Measurements from ENCODE around the gene DOCK3. TPM values are rescaled to one million over a fixed set of nuclear protein-coding genes. Genes with fewer than 3 reads are reported as not detected.

The DOCK3 gene
- total and polyA plus RNA-seq, 2 donors (not counting 3 experiments of a cell fraction or from before 2014, with no cell fraction given), result 0.08 to 0.13 TPM

DNA sequence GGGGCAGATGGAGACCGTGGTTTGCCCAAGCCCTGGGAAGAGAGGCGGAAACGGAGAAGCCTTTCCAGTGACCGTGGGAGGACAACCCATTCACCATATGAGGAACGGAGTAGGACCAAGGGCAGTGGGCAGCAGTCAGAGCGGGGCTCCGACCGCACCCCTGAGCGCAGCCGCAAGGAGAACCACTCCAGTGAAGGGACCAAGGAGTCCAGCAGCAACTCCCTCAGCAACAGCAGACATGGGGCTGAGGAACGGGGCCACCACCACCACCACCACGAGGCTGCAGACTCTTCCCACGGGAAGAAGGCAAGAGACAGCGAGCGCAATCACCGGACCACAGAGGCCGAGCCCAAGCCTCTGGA lies 718.4 kb downstream of the DOCK3 start:
- dilution Hi-C loops (cut with MboI; ENCODE audit: extremely low pct_ligation_motif_present, low sequenced_read_pairs), result no loop called here
- Histone ChIP-seq H4K20me1 (replicated peaks; ENCODE audit: control insufficient read depth, extremely low read depth, insufficient read depth, low read length) (no peaks in the 10 kb centered on the region), H3K9me1 (replicated peaks; ENCODE audit: control insufficient read depth, extremely low read depth, insufficient read depth, low read length) (no peaks in the 10 kb centered on the region), H3K9ac (replicated peaks; ENCODE audit: extremely low read depth, insufficient read depth, low read length) (no peak overlapping the region), H3K4me3 (replicated peaks in 1 of 3; ENCODE audit: insufficient read depth in 1 of 3, low read depth in 1 of 3, low read length in 3 of 3) (no peak overlapping the region), H3K4me2 (ENCODE audit: insufficient read depth, low read length) (peak overlapping the region; percentile 6), H3K36me3 (ENCODE audit: control insufficient read depth in 2 of 2, extremely low read depth in 1 of 2, insufficient read depth in 2 of 2, low read length in 2 of 2) (peaks cover 28 to 39% of the 10 kb centered on the region in 2 experiments), H3K27me3 (ENCODE audit: control insufficient read depth in 2 of 2, insufficient read depth in 2 of 2, low read length in 2 of 2) (no peaks in the 10 kb centered on the region), H3K4me1 (ENCODE audit: control insufficient read depth, extremely low read depth, insufficient read depth, low read length) (peaks cover 37% of the 10 kb centered on the region), H2AFZ (ENCODE audit: low read depth, low read length) (no peak overlapping the region), H3K9me3 (replicated peaks; ENCODE audit: control insufficient read depth, insufficient read depth, low read length) (no peaks in the 10 kb centered on the region), H3K79me2 (ENCODE audit: control insufficient read depth, insufficient read depth, low read length) (peaks cover 65% of the 10 kb centered on the region), H3K27ac (ENCODE audit: insufficient read depth, low read depth, low read length) (no peak overlapping the region)
- ChIA-PET CTCF (interaction anchor here (0.7 kb wide), 1 partner anchor 73 kb away, joined by 3 read pairs; no protein-coding TSS in a partner anchor), POLR2A (no interaction called here)
- BruUV-seq (replicated peaks), result no TSS peak
- DNase-seq (ENCODE audit: low read depth, low spot score) (no peak), FAIRE-seq (no peak)
- no peak for TF ChIP-seq MAX (IDR thresholded peaks at IDR 0.05; ENCODE audit: insufficient read depth, insufficient read length)
- TF ChIP-seq EZH2 (IDR thresholded peaks at IDR 0.05; ENCODE audit: borderline replicate concordance, low read depth, low read length, severe bottlenecking), result no peak
- no peak for TF ChIP-seq POLR2A (IDR thresholded peaks at IDR 0.05; ENCODE audit: low read depth, low read length)
- TF ChIP-seq GATA2 (IDR thresholded peaks at IDR 0.05; ENCODE audit: insufficient read depth, insufficient read length, low read depth, low read length), result no peak
- TF ChIP-seq, protein P1, sequence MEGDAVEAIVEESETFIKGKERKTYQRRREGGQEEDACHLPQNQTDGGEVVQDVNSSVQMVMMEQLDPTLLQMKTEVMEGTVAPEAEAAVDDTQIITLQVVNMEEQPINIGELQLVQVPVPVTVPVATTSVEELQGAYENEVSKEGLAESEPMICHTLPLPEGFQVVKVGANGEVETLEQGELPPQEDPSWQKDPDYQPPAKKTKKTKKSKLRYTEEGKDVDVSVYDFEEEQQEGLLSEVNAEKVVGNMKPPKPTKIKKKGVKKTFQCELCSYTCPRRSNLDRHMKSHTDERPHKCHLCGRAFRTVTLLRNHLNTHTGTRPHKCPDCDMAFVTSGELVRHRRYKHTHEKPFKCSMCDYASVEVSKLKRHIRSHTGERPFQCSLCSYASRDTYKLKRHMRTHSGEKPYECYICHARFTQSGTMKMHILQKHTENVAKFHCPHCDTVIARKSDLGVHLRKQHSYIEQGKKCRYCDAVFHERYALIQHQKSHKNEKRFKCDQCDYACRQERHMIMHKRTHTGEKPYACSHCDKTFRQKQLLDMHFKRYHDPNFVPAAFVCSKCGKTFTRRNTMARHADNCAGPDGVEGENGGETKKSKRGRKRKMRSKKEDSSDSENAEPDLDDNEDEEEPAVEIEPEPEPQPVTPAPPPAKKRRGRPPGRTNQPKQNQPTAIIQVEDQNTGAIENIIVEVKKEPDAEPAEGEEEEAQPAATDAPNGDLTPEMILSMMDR (IDR thresholded peaks at IDR 0.05; ENCODE audit: extremely low read depth in 1 of 2, insufficient read depth in 1 of 2, low read depth in 1 of 2, low read length in 2 of 2), result no peak
- TF ChIP-seq MYC (IDR thresholded peaks at IDR 0.05; ENCODE audit: low read depth, low read length), result no peak
- TF ChIP-seq JUN (IDR thresholded peaks at IDR 0.05; ENCODE audit: borderline replicate concordance, insufficient read depth, insufficient read length, low read depth), result no peak
- TF ChIP-seq FOS (IDR thresholded peaks at IDR 0.05; ENCODE audit: borderline replicate concordance, insufficient read depth, low read length), result no peak
- no peak for TF ChIP-seq POLR2AphosphoS5 (IDR thresholded peaks at IDR 0.05; ENCODE audit: insufficient read depth, low read depth, low read length)
- intact Hi-C loops (cut with micrococcal nuclease), result loop anchor here (5.0 kb wide), 1 partner anchor 1036 kb away; the partner anchor contains the start of gene TMEM115

Data from endothelial cell of umbilical vein (primary cell).